Spleen (tissue), 7 donors: Measurements from ENCODE around the gene COL23A1.

Experiments used
- POLR2A ChIP-seq, 3 donors: fragments of 450-650 bp; IDR thresholded peaks; one replicate each; pipeline ENCODE4 v1.5.1; 2017; ENCODE audit warnings: antibody characterized with exemption in 3 of 3, mild to moderate bottlenecking in 1 of 3
- POLR2AphosphoS5 ChIP-seq, 3 donors: sonication (generic); formaldehyde crosslinking; IDR thresholded peaks; one replicate each; pipeline ENCODE4 v1.5.1; 2017; ENCODE audit warnings: antibody characterized with exemption in 3 of 3
- TF ChIP-seq, protein P1 (sequence below), 11 experiments: fragments of 200-600 bp in 7 of 11; fragments of 450-650 bp in 4 of 11; sonication (generic) in 4 of 11; IDR thresholded peaks in 8 of 11; conservative IDR thresholded peaks in 3 of 11; 1 replicate in 7 of 11; 2 replicates in 4 of 11; pipeline versions ENCODE4 v1.4.0 to v1.8.0; 2016 to 2021; ENCODE audit warnings: antibody characterized with exemption in 11 of 11, inconsistent platforms in 4 of 11, mild to moderate bottlenecking in 1 of 11
- donor health status: DM: no; HTN: no; CAD: no; lungs with moderate emphysema.
- donor health status: DM: no; HTN: no; CAD: no.
- donor health status: DM: no; HTN: no; CAD: no.

- TF ChIP-seq, protein P1, sequence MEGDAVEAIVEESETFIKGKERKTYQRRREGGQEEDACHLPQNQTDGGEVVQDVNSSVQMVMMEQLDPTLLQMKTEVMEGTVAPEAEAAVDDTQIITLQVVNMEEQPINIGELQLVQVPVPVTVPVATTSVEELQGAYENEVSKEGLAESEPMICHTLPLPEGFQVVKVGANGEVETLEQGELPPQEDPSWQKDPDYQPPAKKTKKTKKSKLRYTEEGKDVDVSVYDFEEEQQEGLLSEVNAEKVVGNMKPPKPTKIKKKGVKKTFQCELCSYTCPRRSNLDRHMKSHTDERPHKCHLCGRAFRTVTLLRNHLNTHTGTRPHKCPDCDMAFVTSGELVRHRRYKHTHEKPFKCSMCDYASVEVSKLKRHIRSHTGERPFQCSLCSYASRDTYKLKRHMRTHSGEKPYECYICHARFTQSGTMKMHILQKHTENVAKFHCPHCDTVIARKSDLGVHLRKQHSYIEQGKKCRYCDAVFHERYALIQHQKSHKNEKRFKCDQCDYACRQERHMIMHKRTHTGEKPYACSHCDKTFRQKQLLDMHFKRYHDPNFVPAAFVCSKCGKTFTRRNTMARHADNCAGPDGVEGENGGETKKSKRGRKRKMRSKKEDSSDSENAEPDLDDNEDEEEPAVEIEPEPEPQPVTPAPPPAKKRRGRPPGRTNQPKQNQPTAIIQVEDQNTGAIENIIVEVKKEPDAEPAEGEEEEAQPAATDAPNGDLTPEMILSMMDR (IDR thresholded peaks at IDR 0.05 in 8 of 11, conservative IDR thresholded peaks at IDR 0.05 in 3 of 11), result no peak
- no peak for TF ChIP-seq POLR2A (IDR thresholded peaks at IDR 0.05)
- TF ChIP-seq POLR2AphosphoS5 (IDR thresholded peaks at IDR 0.05), result no peak
These were observed 116.3 kb downstream of the COL23A1 start for GRCh38 chr5:178473854-178474253.
